Right lobe of liver (tissue), 4 donors: ENCODE measurements around the gene CRISPLD2.

Experiments used
- POLR2A ChIP-seq: fragments of 450-650 bp; IDR thresholded peaks from one replicate; pipeline ENCODE4 v1.6.1; 2017; ENCODE audit warnings: antibody characterized with exemption, mild to moderate bottlenecking
- TF ChIP-seq, protein P1 (sequence below), 4 donors: fragments of 200-600 bp in 3 of 4; fragments of 450-650 bp in 1 of 4; IDR thresholded peaks; one replicate each; pipeline versions ENCODE4 v1.5.1 to v1.8.0; 2016 to 2022; ENCODE audit warnings: antibody characterized with exemption in 4 of 4, mild to moderate bottlenecking in 2 of 4
- donor health status: DM: no; HTN: no; CAD: no.
- donor health status: DM: no; HTN: no; CAD: no.
- donor health status: DM: no; HTN: yes; CAD: no.

DNA sequence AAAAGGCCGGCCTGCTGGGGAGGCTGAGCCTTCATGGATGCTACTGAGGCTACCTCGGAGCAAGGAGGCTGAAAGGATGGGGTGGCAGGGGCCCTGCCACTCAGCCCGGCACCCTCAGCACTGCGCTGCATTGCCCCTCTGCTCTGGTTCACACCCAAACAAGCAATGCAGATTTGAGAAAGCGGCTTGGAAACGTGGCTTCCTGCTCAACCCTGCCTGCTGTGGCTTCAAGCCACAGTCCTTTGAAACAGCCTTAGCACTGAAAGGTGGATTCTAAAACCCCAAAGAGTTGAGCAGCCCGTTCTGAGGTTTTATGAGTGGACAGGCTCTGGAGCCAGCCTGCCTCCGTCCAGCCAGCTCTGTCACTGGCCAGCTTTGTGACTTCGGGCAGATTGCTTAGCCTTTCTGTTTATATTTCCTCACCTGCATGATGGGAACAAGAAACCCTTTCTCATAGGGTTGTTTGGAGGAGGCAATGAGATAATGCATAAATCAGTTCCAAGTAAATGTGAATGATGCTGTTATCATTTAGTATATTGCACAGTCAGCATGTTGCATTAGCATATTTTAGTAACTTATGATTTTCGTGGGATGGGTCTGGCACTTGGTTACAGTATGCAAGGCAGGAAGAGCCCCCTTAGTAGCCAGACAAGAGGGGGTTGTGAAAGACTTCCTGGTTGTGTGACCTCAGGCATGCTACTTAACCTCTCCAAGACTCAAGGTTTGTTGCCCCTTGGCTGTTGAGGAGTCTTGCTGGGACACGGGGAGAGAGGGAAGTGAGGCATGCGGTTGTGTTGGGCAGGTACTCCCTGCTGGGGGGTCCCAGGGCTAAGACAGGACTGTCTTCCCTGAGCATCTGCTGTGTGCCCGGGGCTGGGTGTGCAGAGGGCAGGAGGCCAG, 23.6 kb downstream of the CRISPLD2 start:
- TF ChIP-seq POLR2A: no peak
- TF ChIP-seq, protein P1, sequence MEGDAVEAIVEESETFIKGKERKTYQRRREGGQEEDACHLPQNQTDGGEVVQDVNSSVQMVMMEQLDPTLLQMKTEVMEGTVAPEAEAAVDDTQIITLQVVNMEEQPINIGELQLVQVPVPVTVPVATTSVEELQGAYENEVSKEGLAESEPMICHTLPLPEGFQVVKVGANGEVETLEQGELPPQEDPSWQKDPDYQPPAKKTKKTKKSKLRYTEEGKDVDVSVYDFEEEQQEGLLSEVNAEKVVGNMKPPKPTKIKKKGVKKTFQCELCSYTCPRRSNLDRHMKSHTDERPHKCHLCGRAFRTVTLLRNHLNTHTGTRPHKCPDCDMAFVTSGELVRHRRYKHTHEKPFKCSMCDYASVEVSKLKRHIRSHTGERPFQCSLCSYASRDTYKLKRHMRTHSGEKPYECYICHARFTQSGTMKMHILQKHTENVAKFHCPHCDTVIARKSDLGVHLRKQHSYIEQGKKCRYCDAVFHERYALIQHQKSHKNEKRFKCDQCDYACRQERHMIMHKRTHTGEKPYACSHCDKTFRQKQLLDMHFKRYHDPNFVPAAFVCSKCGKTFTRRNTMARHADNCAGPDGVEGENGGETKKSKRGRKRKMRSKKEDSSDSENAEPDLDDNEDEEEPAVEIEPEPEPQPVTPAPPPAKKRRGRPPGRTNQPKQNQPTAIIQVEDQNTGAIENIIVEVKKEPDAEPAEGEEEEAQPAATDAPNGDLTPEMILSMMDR (IDR thresholded peaks at IDR 0.05): no peak
